NK-92 treated with Interleukin-12 subunit alpha and Interleukin-12 subunit beta, amount 100 ng/mL, for 24 hours (cell line): Measurements from ENCODE around the gene ROBO3.

Source experiments
- DNase-seq: peaks from one replicate; lab custom pipeline; 2025; lab: John Stamatoyannopoulos, UW

ROBO3 gene

DNA sequence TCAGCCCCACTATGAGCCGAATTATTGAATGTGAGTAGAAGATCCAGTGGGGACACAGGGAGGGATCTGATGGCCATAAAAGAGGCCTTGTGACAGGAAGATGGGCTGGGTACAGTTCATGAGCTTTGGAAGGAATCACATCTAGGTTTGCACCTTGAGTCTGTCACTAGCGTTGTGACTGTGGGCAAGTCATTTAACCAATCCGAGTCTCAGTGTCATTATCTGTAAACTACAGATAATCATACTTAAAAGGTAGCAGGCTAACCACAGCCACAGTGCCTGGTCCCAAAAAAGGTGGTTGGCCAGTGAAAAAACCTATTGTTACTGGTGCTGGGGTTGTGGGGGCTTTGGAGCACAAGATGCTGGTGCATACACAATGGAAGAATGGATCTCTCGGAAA lies 57.6 kb downstream of the ROBO3 start:
- no peak for DNase-seq

DNA sequence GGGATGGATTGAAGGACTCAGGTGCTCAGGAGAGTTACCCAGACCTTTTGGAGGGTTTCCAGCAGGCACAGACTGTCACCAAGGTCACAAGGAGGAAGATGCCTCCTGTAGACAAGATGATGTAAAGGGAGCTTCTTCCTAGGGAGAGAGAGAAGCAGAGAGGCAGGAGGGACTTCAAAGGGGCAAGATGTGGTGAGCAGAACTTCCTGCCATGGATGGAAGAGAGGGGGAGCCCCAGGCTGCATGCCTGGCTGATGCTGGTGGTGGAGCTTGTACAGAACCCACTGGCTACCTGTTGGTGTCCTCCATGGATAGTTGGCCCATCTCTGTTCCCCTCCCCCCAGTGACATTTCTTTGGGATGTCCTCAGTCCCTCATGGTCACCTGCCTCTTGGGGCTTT lies 58.1 kb downstream of the ROBO3 start:
- no peak for DNase-seq

DNA sequence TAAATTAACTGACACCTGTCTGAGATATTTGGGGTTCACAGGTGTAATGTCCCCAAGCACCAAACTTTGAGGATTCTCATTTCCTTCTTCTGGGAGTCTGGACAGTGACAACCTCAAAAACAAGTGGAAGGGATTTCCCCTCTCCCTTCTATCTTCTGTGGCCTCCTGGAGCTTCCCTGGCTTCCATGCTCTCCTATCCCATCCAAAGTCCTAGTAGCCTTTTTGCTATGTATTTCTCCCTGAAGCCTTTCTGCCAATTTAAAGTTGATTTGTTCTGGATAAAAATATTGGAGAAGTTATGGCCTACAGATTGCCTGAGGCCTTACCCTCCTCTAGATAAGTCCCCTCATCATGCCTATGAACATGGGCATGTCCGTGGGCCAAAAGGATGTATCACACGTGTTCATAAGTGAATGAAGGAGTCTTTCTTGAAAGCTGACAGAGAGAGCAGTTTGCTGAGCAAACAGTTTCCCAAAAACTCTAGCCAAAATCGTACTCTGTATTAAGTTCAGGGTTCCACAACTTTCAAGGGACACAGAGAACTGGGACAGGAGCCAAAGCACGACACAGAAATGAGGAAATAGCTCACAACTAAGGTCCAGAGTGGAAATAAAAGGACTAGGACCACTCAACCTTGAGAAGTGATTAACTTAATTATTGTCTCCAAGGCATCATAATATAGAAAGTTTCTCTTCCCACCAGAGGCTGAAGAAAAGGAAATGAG lies 63.9 kb downstream of the ROBO3 start:
- no peak for DNase-seq

DNA sequence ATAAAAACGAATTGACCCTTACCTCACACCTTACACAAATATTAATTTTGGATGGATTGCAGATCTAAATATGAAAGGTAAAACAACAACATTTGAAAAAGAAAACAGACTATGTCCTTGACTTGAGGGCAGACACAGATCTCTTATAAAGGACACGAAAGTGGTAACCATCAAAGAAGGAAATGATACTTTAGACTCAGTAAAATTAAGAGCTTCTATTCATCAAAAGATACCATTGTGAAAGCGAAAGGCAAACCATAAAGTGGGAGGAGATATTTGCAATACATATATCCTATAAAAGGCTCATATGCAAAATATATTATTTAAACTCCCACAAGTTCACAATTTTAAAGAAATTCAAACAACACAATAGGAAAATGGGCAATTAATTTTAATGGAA lies 65.6 kb downstream of the ROBO3 start:
- no peak for DNase-seq
